DND-41 (cell line): Measurements from ENCODE around the gene ITGAX.

Source experiments
- EZH2 ChIP-seq: IDR thresholded peaks from 3 replicates; pipeline ENCODE4 v1.6.1; 2012; ENCODE audit warnings: borderline replicate concordance, low read depth, mild to moderate bottlenecking, moderate library complexity, low read length, inconsistent platforms; ENCODE audit not compliant: severe bottlenecking
- TF ChIP-seq, protein P1 (sequence below): IDR thresholded peaks from 2 replicates; pipeline ENCODE4 v1.5.1; 2012; ENCODE audit warnings: borderline replicate concordance, low read length, moderate library complexity, mild to moderate bottlenecking; ENCODE audit not compliant: poor library complexity, severe bottlenecking; ENCODE audit errors: extremely low read depth

DNA sequence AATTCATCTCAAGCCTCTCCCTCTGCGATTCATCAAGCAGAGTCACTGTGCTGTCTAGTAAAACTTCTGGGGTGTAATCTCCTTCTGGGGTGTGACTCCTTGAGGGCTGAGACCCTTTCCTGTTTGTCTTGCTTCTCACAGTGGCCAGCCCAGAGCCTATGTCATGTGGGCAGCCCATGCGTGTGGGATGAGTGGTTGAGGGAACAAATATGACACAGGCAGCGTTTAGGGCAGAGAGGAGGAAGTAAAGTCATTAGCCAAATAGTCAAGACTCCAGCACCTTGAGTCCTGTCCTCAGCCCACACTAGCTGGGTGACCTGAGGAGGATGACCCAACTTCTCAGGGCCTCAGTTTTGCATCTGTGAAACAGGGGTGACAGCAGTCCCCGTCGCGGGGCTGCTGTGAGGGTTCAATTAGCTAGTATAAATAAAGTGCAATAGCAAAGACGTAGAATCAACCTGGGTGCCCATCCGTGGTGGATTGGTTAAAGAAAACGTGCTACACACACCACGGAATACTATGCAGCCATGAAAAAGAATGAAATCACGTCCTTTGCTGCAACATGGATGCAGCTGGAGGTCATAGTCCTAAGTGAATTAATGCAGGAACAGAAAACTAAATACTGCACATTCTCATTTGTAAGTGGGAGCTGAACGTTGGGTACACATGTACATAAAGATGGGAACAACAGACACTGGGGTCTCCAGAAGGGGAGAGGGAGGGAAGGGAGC is 4.5 kb upstream of the ITGAX start:
- TF ChIP-seq, protein P1, sequence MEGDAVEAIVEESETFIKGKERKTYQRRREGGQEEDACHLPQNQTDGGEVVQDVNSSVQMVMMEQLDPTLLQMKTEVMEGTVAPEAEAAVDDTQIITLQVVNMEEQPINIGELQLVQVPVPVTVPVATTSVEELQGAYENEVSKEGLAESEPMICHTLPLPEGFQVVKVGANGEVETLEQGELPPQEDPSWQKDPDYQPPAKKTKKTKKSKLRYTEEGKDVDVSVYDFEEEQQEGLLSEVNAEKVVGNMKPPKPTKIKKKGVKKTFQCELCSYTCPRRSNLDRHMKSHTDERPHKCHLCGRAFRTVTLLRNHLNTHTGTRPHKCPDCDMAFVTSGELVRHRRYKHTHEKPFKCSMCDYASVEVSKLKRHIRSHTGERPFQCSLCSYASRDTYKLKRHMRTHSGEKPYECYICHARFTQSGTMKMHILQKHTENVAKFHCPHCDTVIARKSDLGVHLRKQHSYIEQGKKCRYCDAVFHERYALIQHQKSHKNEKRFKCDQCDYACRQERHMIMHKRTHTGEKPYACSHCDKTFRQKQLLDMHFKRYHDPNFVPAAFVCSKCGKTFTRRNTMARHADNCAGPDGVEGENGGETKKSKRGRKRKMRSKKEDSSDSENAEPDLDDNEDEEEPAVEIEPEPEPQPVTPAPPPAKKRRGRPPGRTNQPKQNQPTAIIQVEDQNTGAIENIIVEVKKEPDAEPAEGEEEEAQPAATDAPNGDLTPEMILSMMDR, result no peak
- TF ChIP-seq EZH2, result no peak
